Astrocyte of the spinal cord (primary cell): ENCODE measurements around the gene PTPRZ1.
A peak's percentile ranks its signal among the peaks of the same experiment; 100 is the strongest.

Source experiments
- DNase-seq: peaks from one replicate; pipeline ENCODE4 v3.0.0; 2011; ENCODE audit warnings: low read depth, low spot score
- H3K4me3 ChIP-seq: 2 replicates; pipeline ENCODE4 v1.5.1; 2011; ENCODE audit warnings: low read depth, mild to moderate bottlenecking, low read length, moderate library complexity
- in situ Hi-C: cut with HindIII; loops from 2 replicates; pipeline ENCODE4 v1.10.0; 2017; ENCODE audit warnings: low sequenced_read_pairs
- TF ChIP-seq, protein P1 (sequence below): IDR thresholded peaks from 2 replicates; pipeline ENCODE4 v1.5.1; 2012; ENCODE audit warnings: low read depth, mild to moderate bottlenecking, low read length, inconsistent platforms

PTPRZ1 gene

DNA sequence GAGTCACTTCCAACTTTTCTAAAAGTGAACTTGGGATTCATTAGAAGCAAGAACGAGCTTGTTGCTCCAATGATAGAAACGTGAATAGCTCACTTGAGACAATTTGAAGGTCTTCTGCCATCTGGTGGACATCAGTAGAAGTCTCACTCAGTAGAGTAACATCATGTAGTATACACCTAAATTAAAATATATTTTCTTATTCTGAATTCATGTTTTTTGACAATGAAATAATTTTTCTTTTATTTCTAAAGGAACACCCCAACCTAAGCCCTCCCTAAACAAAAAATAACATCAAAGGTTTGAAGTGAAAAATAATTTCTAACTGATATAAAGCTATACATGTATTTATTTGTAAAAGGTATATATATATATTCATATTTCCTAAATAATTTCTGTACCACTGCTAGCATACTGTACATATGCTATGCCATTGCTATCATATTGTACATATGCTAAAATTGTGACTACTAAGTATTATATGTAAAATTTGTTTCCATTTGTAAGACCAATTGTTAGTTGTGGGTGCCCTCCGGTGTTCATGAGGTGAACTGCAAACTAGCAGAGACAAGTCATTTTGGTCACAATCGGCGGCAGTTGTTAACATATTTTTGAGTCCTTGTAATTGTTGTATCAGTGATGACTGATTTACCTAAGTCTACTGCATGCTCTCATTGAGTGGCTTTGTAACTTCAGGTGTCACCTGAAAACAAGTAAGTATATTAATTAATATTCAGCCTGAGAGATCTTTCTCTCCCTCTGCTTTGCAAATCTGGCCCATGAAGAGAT is 121.9 kb downstream of the PTPRZ1 start:
- in situ Hi-C loops: no loop called here
- TF ChIP-seq, protein P1, sequence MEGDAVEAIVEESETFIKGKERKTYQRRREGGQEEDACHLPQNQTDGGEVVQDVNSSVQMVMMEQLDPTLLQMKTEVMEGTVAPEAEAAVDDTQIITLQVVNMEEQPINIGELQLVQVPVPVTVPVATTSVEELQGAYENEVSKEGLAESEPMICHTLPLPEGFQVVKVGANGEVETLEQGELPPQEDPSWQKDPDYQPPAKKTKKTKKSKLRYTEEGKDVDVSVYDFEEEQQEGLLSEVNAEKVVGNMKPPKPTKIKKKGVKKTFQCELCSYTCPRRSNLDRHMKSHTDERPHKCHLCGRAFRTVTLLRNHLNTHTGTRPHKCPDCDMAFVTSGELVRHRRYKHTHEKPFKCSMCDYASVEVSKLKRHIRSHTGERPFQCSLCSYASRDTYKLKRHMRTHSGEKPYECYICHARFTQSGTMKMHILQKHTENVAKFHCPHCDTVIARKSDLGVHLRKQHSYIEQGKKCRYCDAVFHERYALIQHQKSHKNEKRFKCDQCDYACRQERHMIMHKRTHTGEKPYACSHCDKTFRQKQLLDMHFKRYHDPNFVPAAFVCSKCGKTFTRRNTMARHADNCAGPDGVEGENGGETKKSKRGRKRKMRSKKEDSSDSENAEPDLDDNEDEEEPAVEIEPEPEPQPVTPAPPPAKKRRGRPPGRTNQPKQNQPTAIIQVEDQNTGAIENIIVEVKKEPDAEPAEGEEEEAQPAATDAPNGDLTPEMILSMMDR: peak; percentile 81
- H3K4me3 ChIP-seq: no peak overlapping the region
- peak; percentile 84 for DNase-seq

DNA sequence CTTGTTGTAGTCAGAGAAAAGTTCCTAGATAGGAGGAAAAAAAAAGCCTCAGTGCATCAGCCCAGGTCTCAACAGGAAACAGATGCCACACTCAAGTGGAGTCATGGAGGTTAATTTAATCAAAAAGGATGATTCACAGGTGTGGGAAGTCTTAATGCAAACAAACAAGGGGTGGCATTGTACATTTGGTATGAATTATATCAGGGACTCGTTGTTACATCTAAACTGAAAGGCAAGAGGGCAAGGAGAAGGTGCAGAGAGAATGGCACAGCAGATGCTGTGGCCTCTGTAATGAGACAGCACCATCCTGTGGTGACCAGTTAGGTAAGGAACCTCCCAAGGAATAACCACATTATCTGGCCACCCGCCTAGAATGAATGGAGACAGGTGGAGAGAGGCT is 133.7 kb downstream of the PTPRZ1 start:
- TF ChIP-seq, protein P1: no peak
- in situ Hi-C loops: no loop called here
- no peak overlapping the region for H3K4me3 ChIP-seq
- no peak for DNase-seq

DNA sequence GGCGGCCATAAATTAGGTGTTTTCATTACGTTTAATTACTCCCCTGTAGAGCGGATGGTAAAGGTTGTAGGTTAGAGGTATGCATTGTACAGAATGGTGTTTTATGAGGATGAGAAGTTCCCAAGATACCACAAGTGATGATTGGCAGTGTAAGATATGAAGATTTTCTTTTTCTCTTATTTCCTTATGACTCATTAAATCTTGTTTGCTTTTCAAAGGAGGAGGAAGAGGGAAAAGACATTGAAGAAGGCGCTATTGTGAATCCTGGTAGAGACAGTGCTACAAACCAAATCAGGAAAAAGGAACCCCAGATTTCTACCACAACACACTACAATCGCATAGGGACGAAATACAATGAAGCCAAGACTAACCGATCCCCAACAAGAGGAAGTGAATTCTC is 137.2 kb downstream of the PTPRZ1 start:
- H3K4me3 ChIP-seq: no peak overlapping the region
- in situ Hi-C loops: no loop called here
- TF ChIP-seq, protein P1: no peak
- no peak for DNase-seq

DNA sequence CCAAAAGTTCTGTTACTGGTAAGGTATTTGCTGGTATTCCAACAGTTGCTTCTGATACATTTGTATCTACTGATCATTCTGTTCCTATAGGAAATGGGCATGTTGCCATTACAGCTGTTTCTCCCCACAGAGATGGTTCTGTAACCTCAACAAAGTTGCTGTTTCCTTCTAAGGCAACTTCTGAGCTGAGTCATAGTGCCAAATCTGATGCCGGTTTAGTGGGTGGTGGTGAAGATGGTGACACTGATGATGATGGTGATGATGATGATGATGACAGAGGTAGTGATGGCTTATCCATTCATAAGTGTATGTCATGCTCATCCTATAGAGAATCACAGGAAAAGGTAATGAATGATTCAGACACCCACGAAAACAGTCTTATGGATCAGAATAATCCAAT is 140.1 kb downstream of the PTPRZ1 start:
- in situ Hi-C loops: no loop called here
- DNase-seq: no peak
- TF ChIP-seq, protein P1: no peak
- H3K4me3 ChIP-seq: no peak overlapping the region

DNA sequence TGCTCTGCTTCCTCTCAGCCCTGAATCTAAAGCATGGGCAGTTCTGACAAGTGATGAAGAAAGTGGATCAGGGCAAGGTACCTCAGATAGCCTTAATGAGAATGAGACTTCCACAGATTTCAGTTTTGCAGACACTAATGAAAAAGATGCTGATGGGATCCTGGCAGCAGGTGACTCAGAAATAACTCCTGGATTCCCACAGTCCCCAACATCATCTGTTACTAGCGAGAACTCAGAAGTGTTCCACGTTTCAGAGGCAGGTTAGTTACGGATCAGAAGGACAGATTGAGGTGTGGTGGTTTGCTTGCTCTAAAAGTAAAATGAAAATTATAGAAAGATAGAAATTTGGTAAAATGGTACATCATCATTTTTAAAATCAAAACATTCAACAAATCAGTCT is 140.7 kb downstream of the PTPRZ1 start:
- in situ Hi-C loops: no loop called here
- no peak overlapping the region for H3K4me3 ChIP-seq
- DNase-seq: no peak
- TF ChIP-seq, protein P1: no peak

DNA sequence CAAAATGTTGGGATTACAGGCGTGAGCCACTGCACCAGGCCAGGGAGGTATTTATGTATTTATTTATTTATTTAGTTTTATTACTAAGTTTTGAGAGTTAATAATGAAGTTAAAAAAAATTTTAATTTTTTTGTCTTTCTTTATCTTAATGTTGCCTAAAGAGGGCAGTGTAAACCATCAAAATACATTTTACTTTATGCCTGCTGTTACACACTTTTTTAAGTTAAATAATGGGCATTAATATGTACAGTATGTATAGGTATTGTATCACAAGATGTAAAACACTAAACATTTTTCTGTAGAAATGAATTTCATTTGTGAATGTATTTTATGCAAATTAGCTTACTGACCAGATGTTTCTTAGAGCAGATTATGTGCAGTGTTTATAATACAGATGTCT is 141.7 kb downstream of the PTPRZ1 start:
- H3K4me3 ChIP-seq: no peak overlapping the region
- DNase-seq: no peak
- TF ChIP-seq, protein P1: peak; percentile 14
- in situ Hi-C loops: no loop called here

DNA sequence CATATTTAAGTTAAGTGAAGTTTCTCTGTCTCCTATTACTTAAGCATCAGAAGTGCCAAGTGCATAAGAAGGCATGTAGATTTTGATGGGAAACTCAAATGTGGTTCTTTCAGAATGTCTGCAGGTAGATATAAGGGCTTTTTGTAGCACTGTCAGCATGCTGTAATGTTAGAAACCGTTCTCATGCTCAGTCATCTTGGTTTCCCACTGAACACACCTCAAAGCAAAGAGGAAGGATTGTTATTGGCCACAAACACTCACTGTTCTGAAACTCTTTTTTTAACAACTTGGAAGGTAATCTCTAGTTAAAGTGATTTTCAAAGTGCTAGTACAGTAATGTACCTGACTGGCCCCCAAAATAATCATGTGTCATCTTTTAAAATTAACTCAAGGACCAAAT is 145.1 kb downstream of the PTPRZ1 start:
- TF ChIP-seq, protein P1: no peak
- no peak overlapping the region for H3K4me3 ChIP-seq
- in situ Hi-C loops: no loop called here
- no peak for DNase-seq
